SH-SY5Y (cell line): Measurements from ENCODE around the gene FBXW8.

ENCODE experiments used
- GATA2 ChIP-seq: IDR thresholded peaks from 2 replicates; pipeline ENCODE4 v1.6.1; 2011; ENCODE audit warnings: mild to moderate bottlenecking, low read depth, low read length
- GATA3 ChIP-seq: IDR thresholded peaks from 2 replicates; pipeline ENCODE4 v1.6.1; 2011; ENCODE audit warnings: low read depth, mild to moderate bottlenecking, low read length, moderate library complexity

DNA sequence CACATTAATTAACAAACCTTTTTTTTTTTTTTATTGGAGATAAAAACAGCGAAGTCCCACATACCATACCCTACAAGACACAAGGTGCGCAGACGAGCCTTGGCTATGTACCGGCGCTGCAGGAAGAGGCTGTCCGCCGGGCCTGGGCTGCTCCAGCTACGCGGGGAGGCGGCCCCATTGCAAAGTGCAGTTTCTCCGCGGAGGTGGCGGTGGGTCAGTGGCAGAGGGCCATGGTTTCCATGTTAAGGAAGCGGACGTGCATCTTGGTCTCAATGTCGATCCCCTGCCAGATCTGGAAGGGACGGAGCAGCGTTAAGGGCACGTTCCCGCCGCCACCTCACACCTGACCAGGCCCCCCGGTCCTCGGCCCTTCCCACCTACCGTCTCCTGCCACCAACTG, 128.2 kb downstream of the FBXW8 start:
- no peak for TF ChIP-seq GATA3
- no peak for TF ChIP-seq GATA2
